Suprapubic skin (tissue), 4 donors: ENCODE measurements around the gene BATF. TPM values are rescaled to one million over a fixed set of nuclear protein-coding genes. Genes with fewer than 3 reads are reported as not detected.

Source experiments
- DNase-seq, 2 donors: peaks; one replicate each; pipeline ENCODE4 v3.0.0-alpha.2; 2019; ENCODE audit warnings: low spot score in 2 of 2
- H3K27ac ChIP-seq: fragments of 200-600 bp; sonication (generic); one replicate; pipeline ENCODE4 v1.5.1; 2019
- H3K27me3 ChIP-seq: fragments of 200-600 bp; sonication (generic); one replicate; pipeline ENCODE4 v1.5.1; 2019
- H3K36me3 ChIP-seq: fragments of 200-600 bp; sonication (generic); one replicate; pipeline ENCODE4 v1.5.1; 2019
- H3K4me1 ChIP-seq: fragments of 200-600 bp; sonication (generic); one replicate; pipeline ENCODE4 v1.5.1; 2019
- H3K4me3 ChIP-seq: fragments of 200-600 bp; sonication (generic); one replicate; pipeline ENCODE4 v1.5.1; 2019; ENCODE audit warnings: mild to moderate bottlenecking
- H3K9me3 ChIP-seq: fragments of 200-600 bp; sonication (generic); one replicate; pipeline ENCODE4 v1.5.1; 2019
- CTCF ChIP-seq, 2 donors: fragments of 200-600 bp in 1 of 2; fragments of 450-650 bp in 1 of 2; sonication (generic) in 1 of 2; IDR thresholded peaks; one replicate each; pipeline ENCODE4 v1.5.1; 2016 to 2019; ENCODE audit warnings: antibody characterized with exemption in 2 of 2, mild to moderate bottlenecking in 1 of 2, moderate library complexity in 1 of 2
- EP300 ChIP-seq: sonication (generic); formaldehyde crosslinking; IDR thresholded peaks from one replicate; pipeline ENCODE4 v1.6.1; 2017; ENCODE audit warnings: antibody characterized with exemption
- POLR2A ChIP-seq, 2 donors: fragments of 450-650 bp; IDR thresholded peaks; one replicate each; pipeline ENCODE4 v1.6.1; 2017; ENCODE audit warnings: antibody characterized with exemption in 2 of 2, mild to moderate bottlenecking in 2 of 2, moderate library complexity in 2 of 2
- POLR2AphosphoS5 ChIP-seq, 3 donors: sonication (generic); formaldehyde crosslinking; IDR thresholded peaks; one replicate each; pipeline ENCODE4 v1.6.1; 2017; ENCODE audit warnings: antibody characterized with exemption in 3 of 3
- WGBS: methylation state at CpG from one replicate; pipeline ENCODE4 v1.1.5; 2018; 5-methylcytosine and 5-hydroxymethylcytosine counted together
- total RNA-seq, 4 donors: library from RNA; depleted of rRNA; stranded (reverse); fragments of >200 nt; gene quantifications; one replicate each; pipeline ENCODE4 v1.1.0, GENCODE V29; 2016

The BATF gene
- total RNA-seq, 4 donors from 2014 or later: 1.1 to 4.2 (median 1.1) TPM; not detected in 1

GRCh38 chr14:75540479-75540851 is 18.2 kb downstream of the BATF start:
- WGBS: 73% methylated on average over 7 of the region's 7 CpGs
- Histone ChIP-seq H3K4me3 (no peak overlapping the region), H3K9me3 (no peaks in the 10 kb centered on the region), H3K27ac (no peak overlapping the region), H3K27me3 (no peaks in the 10 kb centered on the region), H3K36me3 (no peaks in the 10 kb centered on the region), H3K4me1 (peaks cover 26% of the 10 kb centered on the region)
- TF ChIP-seq EP300 (no peak), POLR2A (IDR thresholded peaks at IDR 0.05) (no peak), POLR2AphosphoS5 (IDR thresholded peaks at IDR 0.05) (no peak), CTCF (IDR thresholded peaks at IDR 0.05) (no peak)
- no peak for DNase-seq

GRCh38 chr14:75542588-75543091 is 20.4 kb downstream of the BATF start:
- Histone ChIP-seq H3K4me1 (peaks cover 17% of the 10 kb centered on the region), H3K36me3 (no peaks in the 10 kb centered on the region), H3K9me3 (no peaks in the 10 kb centered on the region), H3K27me3 (no peaks in the 10 kb centered on the region), H3K27ac (peak overlapping the region; percentile 82), H3K4me3 (no peak overlapping the region)
- WGBS: 34% methylated on average over 9 of the region's 10 CpGs
- peak; percentile 84 to 88 for DNase-seq
- TF ChIP-seq CTCF (IDR thresholded peaks at IDR 0.05): no peak
- TF ChIP-seq POLR2A (IDR thresholded peaks at IDR 0.05): no peak
- TF ChIP-seq EP300: no peak
- peak in 2 of 3 donors; percentile 17 to 42 for TF ChIP-seq POLR2AphosphoS5 (IDR thresholded peaks at IDR 0.05)

GRCh38 chr14:75543253-75543652 is 21.0 kb downstream of the BATF start:
- Histone ChIP-seq H3K27ac (peak overlapping the region; percentile 82), H3K4me3 (no peak overlapping the region), H3K27me3 (no peaks in the 10 kb centered on the region), H3K9me3 (no peaks in the 10 kb centered on the region), H3K4me1 (peaks cover 17% of the 10 kb centered on the region), H3K36me3 (no peaks in the 10 kb centered on the region)
- no peak for DNase-seq
- TF ChIP-seq POLR2A (IDR thresholded peaks at IDR 0.05) (no peak), CTCF (IDR thresholded peaks at IDR 0.05) (no peak), EP300 (no peak), POLR2AphosphoS5 (IDR thresholded peaks at IDR 0.05) (no peak)
- 59% methylated on average over 4 of the region's 4 CpGs for WGBS

- TF ChIP-seq CTCF (IDR thresholded peaks at IDR 0.05) (no peak), EP300 (no peak), POLR2A (IDR thresholded peaks at IDR 0.05) (no peak), POLR2AphosphoS5 (IDR thresholded peaks at IDR 0.05) (no peak)
Measured at GRCh38 chr14:75543786-75544185, 21.5 kb downstream of the BATF start.

GRCh38 chr14:75545907-75546306 is 23.6 kb downstream of the BATF start:
- 90% methylated on average over 13 of the region's 13 CpGs for WGBS
- no peaks in the 10 kb centered on the region for H3K36me3 ChIP-seq
- no peaks in the 10 kb centered on the region for H3K9me3 ChIP-seq
- no peak overlapping the region for H3K4me3 ChIP-seq
- no peak for TF ChIP-seq CTCF (IDR thresholded peaks at IDR 0.05)
- TF ChIP-seq EP300: no peak
- no peak for TF ChIP-seq POLR2A (IDR thresholded peaks at IDR 0.05)
- no peak for TF ChIP-seq POLR2AphosphoS5 (IDR thresholded peaks at IDR 0.05)
- H3K27me3 ChIP-seq: no peaks in the 10 kb centered on the region
- H3K4me1 ChIP-seq: peaks cover 25% of the 10 kb centered on the region
- H3K27ac ChIP-seq: no peak overlapping the region
- DNase-seq: no peak

More at GRCh38 chr14:75543786-75544185, 21.5 kb downstream of the BATF start:
- Histone ChIP-seq H3K27ac (no peak overlapping the region), H3K36me3 (no peaks in the 10 kb centered on the region), H3K4me1 (peaks cover 17% of the 10 kb centered on the region), H3K27me3 (no peaks in the 10 kb centered on the region), H3K4me3 (no peak overlapping the region), H3K9me3 (no peaks in the 10 kb centered on the region)
- WGBS: 84% methylated on average over 2 of the region's 2 CpGs
- DNase-seq: no peak
